NCI-H128 (cell line): Measurements from ENCODE around the gene GRAMD1A.
"Not testable (repeated sequence)": the region's sequence is repeated elsewhere in the genome, so short reads cannot be mapped to it uniquely, and the experiment has no call there.

Experiments
- DNase-seq: peaks from one replicate; lab custom pipeline; 2025; ENCODE audit not compliant: unreplicated experiment; lab: John Stamatoyannopoulos, UW

GRAMD1A gene

DNA sequence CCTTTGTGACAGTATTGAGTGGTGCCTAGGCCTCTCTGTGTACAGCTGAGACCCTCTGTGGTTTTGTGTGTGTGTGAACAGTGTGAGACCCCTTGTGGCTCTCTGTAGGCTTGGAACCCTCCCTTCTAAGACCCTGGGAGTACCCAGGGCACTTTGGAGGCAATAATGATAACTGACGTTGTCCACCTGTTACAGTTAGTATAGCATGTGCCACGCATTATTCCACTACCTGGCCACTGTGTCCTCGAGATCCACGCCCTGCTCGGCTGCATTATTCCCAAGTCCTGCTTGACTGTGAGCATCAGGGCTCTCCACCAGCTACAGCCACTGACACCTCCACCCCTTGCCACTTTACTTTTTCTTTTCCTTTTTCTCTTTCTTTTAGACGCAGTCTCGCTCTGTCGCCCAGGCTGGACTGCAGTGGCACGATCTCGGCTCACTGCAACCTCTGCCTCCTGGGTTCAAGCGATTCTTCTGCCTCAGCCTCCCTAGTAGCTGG lies 2.0 kb downstream of the GRAMD1A start:
- DNase-seq: no peak

DNA sequence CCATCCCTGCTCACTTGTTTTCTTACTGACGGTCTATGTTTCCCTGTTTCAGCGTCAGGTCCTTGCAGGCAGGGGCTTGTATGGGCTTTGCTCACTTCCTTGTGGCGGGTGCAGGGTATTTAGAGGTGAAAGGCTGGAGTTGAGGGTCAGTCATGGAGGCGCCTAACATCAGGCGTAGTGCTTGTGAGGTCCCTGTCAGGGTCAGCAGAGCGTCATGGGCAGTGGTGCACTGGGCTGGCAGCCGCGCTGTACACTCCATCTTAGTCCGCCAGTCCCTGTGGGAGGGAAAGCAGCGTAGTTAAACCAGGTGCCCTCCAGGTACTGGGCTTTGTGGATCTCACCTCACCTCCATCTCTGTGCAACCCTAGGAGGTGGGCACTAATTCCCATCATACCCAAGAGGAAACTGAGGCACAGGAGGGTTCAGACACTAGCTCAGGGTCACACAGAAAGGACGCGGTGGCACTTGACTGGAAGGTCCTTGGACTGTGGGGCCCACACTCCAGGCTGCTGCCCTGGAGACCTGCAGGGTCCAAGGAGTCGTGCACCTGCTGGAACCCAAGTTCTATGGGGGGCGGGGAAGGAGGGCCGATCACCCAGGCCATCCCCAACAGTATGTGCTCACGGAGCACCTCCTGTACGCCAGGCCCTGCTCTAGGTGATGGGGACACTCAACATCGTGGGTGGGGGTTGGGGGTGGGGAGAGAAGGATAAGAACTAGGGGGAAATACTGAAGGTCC lies 4.6 kb downstream of the GRAMD1A start:
- no peak for DNase-seq

DNA sequence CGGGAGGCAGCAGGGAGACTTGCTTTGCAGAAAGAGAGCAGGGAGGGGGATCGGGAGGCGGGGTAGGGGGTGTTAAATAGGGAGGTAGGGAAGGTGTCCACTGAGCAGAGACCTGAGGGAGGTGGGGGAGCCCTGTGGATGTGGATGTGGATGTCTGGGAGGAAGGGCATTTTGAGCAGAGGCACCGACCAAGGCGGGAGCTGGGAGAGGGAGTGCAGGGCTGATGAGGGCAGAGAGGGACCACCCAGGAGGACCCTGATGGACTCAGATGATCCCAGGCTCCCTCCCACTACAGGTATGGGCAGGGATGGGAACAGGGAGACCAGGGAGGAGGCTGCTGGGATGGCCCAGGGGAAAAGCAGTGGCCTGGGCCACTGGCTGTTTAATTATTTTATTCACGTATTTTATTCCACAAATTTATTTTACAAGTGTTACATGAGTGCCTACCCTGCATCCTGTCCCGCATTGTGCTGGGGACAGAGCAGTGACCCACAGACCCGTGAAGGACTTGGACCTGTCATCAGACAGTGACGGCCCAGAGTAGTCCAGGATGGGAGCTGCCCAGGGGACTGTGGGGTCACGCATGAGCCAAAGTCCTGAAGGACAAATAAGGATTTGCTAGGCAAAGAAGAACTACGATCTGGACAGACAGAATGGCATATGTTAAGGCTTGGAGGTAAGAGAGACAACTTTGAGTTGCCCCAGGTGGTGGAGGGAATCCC lies 5.3 kb downstream of the GRAMD1A start:
- DNase-seq: no peak

DNA sequence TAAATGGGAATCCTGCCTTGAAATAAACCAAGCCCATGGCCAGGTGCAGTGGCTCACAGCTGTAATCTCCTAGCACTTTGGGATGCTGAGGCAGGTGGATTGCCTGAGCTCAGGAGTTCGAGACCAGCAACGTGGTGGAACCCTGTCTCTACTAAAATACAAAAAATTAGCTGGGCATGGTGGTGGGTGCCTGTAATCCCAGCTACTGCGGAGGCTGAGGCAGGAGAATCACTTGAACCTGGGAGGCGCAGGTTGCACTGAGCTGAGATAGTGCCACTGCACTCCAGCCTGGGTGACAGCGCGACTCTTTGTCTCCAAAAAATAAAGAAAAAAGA lies 5.9 kb downstream of the GRAMD1A start:
- not testable (repeated sequence) for DNase-seq

DNA sequence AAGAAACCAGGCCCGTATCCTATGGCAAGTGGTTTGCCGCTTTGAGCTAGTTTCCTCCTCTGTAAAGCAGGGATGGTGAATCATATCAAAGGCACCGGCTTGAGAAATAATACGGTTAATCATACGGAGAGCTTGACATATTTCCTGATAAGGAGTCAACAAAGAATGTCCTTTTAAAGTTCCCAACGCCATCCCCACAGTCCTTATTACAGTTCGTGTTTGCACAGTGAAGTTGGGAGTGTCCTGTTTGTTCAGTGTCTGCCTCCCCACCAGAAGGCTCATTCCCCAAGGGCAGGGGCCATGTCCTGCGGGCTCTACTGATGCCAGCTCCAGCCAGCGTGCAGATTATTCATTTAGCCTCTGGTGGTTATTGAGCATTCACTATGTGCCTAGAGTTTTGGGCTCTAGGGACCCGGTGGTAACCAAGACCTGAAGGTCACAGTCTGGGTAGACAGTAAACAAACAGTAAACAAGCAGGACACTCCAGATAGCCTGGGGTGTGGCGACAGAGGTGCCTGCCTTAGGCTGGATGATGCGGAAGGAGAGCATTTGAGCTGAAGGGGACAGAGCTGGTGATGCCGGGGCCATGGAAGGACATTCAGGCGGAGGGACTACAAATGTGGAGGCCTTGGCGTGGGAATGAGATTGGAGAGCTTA lies 6.3 kb downstream of the GRAMD1A start:
- DNase-seq: no peak

DNA sequence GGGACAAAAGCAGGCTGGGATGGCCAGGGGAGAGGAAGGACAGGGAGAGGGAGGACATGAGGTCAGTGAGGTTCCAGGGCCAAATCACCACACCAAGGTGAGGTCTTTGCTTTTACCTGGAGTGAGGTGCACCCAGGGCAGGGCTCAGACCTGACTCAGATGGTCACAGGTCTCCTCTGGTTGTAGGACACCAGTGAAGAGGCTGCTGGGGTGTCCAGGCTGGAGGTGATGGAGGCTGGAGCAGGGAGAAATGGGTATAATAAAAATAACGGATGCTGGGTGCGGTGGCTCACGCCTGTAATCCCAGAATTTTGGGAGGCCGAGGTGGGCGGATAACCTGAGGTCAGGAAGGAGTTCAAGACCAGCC lies 6.9 kb downstream of the GRAMD1A start:
- no peak for DNase-seq

DNA sequence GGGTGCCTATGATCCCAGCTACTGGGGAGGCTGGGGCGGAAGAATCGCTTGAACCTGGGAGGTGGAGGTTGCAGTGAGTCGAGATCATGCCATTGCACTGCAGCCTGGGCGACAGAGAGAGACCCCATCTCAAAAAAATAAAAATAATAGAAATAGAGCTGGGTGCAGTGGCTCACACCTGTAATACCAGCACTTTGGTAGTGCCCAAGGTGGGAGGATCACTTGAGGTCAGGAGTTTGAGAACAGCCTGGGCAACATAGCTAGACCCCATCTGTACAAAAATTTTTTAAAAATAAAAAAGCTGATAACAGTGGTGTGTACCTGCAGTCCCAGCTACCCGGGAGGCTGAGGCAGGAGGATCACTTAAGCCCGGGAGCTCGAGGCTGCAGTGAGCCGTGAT lies 7.3 kb downstream of the GRAMD1A start:
- not testable (repeated sequence) for DNase-seq

DNA sequence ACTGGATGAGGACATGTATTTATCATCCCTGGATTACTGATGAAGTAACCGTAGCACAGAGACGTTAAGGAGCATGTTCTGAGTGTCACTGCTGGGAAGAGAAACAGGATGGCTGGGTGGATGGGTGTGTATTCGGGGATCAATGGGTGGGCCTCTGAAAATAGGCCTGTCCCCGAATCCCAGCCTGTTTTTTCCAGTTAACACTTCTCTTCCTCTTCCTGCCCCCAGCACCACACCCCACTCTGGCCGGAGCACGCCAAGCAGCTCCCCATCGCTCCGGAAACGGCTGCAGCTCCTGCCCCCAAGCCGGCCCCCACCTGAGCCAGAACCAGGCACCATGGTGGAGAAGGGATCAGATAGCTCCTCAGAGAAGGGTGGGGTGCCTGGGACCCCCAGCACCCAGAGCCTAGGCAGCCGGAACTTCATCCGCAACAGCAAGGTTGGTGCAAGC lies 8.8 kb downstream of the GRAMD1A start:
- DNase-seq: no peak

DNA sequence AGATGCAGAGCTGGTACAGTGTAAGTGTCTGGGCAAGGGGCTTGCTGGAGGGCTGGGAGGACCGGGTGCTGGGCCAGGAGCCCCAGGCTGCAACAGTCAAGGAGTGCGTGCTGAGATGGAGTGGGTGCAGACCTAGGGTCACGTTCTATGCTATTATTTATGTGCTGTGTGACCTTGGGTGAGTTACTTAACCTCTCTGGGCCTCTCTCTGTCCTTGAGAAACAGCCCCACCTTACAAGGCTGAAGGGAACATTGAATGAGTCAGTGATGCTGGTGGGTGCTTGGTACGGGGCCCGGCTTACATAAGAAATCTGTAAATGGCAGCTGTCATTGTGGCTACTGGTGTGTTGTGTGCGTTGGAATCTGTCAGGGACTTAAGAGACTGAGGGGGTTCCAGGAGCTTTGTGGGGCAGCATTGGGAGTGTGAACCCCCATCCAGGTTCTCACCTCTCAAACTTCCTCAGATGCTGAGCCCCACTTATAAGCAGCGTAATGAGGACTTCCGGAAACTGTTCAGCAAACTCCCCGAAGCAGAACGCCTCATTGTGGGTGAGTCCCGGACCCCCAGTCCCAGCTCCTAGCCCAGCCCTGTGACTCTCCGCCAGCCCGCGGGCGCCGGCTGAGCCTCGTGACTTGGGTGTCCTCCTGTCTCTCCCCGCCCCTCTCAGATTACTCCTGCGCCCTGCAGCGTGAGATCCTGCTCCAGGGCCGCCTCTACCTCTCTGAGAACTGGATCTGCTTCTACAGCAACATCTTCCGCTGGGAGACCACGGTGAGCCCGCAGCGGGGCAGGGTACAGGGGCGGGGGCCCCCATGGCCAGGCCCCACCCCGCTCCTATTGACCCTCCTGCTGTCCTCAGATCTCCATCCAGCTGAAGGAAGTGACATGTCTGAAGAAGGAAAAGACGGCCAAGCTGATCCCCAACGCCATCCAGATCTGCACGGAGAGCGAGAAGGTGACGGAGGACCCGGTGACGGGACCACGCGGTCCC lies 9.6 kb downstream of the GRAMD1A start:
- no peak for DNase-seq

DNA sequence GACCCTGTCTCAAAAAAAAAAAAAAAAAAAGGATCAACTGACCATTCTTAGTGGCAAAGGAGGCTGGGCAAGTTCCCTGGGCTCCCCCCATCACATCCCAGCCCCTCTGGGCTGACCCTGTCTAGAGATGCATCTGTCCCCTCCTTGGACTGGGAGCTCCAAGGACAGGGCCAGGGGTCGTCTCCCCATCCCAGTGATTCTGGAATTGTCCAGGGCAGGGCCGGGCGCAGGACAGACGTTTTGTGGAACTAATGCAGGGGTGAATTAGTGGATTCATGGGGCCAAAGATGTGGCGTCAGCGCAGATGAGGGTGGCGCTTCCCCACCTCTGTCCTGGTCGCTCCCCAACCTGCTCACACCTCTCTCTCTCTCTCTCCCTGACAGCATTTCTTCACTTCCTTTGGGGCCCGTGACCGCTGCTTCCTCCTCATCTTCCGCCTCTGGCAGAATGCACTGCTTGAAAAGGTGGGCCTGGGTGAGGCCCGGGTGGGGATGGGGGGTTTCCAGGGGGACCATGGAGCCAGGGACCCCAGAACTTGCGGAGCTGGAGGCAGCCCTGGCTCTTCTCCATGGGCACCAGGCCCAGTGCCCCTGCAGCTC lies 11.1 kb downstream of the GRAMD1A start:
- DNase-seq: no peak

DNA sequence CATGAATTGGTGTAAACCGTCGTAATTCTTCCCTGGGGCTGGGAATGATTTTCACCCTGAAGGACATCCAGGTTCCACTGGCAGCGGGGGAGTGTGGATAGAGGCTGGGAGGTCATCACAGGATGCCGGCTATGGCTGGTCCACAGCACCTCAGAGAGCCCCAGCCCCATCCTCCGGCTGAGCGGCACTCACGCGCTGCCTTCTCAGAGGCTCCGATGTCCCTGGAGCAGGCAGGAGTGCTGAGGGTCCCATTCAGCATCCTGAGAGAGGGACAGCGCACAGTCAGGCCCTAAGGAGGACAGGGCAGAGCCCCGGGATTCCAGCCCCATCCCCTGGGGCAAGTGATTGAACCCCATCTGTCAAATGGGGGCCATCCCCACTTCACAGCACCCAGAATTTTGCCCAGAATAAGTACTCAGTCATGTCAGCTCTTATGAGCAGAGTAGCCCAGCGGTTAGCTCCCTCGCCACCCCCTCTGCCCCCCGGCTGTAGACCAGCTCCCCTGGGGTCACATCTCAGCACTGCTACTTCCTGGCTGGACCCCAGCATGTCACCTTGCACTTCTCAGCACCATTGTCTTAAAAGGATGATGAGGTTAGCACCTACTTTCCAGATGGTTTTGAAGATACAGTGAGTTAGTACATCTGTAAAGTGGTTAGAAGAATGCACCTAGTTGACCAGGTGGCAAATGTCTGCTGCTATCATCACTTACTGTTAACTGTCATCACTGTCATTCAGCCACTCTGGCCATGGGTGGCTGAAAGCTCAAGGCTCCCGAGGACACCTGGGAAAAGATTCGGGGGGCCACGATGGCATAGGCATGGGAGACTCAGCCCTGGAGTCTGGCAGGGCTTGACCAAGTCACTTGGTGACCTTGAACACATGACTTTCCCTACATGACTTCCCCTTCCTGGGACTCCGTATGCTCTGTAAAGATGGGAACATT lies 11.9 kb downstream of the GRAMD1A start:
- no peak for DNase-seq

DNA sequence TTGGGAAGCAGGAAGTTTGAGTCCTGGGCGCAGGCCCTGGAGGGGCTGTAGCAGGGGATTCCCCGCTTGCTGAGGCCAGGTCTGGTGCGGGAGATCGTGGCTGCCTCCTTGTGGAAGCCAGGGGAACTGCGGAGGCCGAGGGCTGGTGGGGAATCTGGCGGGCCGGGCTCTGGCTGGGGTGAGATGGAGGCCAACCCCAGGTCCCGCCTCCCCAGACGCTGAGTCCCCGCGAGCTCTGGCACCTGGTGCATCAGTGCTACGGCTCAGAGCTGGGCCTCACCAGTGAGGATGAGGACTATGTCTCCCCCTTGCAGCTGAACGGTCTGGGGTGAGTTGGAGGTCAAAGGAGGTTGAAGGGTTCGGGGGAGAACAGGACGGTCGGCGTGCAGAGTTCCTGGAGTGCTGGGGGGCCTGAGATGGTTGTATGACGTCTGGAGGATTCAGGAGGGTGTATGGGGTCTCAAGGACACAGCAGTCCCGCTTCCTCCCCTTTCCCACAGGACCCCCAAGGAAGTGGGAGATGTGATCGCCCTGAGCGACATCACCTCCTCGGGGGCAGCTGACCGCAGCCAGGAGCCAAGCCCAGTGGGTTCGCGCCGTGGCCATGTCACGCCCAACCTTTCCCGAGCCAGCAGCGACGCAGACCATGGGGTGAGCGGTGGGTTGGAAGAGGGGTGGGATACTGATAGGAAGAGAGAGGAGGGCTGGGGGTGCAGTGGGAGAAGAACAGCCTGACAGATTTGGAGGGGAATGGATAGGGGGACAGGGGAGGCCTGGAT lies 13.1 kb downstream of the GRAMD1A start:
- DNase-seq: no peak

DNA sequence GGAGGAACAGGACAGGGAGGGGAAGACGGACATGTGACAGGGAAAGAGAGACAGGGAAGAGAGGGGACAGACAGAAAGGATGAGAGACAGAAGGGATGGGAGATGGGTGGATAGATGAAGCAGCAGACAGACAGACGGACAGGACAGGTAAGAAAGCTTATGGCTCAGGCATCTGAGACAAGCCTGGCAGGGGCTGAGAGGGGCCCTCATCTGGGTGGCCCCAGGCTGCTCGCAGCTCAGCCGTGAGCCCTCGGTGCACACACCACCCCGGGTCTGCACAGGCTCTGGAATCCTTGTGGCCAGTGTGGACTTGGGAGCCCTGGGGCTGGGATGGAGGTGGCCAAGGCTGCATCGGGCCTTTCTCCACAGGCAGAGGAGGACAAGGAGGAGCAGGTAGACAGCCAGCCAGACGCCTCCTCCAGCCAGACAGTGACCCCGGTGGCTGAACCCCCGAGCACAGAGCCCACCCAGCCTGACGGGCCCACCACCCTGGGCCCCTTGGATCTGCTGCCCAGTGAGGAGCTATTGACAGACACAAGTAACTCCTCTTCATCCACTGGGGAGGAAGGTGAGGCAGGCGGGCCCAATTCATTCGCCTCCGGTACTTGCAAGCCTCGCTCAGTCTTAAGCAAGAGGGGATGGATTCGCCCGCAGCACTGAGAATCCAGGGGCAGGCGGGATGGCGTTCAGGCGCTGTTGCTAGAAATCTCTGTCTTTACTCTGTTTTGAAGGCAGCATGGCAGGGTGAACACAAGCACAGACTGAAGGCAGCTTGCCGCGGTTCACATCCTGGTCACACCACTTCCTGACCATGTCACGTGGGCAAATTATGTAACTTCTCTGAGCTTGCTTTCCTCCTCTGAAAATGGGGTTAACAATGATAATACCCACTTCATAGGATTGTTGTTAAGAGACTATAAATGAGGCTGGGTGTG lies 14.0 kb downstream of the GRAMD1A start:
- DNase-seq: no peak

DNA sequence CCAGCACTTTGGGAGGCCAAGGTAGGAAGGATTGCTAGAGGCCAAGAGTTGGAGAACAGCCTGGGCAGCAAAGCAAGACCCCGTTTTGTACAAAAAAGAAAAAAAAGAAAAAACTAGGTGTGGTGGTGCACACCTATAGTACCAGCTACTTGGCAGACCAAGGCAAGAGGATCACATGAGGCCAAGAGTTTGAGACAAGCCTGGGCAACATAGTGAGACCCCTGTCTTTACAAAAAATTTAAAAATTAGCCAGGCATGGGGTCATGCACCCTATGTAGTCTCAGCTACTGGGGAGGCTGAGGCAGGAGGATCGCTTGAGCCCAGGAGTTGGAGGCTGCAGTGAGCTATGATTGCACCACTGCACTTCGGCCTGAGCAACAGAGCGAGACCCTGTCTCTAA lies 14.7 kb downstream of the GRAMD1A start:
- DNase-seq: not testable (repeated sequence)

DNA sequence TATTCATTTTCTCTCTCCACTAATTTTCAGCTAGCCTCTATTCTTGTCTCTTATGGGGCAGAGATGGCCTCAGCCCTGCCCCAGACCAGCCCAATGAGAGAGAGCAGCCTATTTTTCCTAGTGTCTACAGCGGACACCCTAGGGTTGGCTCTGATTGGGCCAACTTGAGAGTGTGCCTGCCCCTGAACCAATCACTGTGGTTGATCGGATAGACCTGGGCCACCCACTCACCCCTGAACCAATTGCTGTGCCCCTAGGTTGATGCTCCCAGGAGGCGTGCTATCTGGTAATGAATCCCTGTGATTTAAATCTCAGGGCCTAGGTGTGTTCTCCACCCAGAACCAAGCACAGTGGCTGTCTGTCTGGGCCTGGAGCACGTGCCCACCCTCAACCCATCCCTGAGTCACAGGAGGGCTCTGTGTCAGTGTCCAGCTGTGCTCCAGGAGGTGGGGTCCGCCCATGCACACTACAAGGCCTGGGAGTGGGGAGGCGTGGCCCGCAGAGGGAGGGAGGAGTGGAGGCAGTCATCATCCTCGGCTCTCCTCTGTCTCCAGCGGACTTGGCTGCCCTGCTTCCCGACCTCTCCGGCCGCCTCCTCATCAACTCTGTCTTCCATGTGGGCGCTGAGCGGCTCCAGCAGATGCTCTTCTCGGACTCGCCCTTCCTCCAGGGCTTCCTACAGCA lies 15.3 kb downstream of the GRAMD1A start:
- DNase-seq: no peak

DNA sequence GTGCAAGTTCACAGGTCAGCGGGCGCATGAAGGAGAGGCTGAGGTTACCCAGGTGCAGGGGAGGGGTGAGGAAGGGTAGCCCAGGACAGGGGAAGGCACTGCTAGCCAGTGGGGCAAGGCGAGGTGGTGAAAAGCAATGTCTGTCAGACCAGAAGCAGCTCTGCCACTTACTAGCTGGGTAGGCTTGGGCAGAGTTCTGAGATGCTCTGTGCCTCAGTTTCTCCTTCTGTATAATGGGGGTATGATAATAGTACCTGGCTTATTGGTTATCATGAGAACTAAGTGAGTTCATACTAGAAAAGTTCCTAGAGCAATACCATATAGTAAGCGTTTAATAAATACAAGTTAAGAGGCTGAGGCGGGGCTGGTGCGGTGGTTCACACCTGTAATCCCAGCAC lies 15.8 kb downstream of the GRAMD1A start:
- no peak for DNase-seq

DNA sequence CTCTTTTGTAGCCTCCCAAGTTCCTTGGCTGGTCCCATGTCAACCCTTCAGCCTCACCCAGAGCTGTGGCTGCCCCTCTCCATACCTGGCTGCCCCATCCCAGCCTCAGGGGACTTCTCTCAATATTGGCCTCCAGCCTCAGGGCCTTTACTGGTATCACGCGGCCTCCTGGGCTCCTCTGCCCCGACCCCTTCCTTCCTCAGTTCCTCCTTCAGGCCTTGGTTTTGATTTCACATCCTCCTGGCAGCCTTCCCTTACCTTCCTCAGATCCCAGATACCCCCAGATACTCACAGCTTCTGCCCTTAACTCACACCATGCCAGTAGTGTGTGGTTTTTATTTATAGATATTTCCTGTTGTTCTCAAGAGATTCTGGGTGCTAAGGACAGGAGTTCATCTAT lies 17.4 kb downstream of the GRAMD1A start:
- DNase-seq: no peak
